Aorta (tissue), 5 donors: ENCODE data around the gene ACSF2. TPM values are rescaled to one million over a fixed set of nuclear protein-coding genes. Genes with fewer than 3 reads are reported as not detected.
A peak's percentile ranks its signal among the peaks of the same experiment; 100 is the strongest.
"Not testable (repeated sequence)": the region's sequence is repeated elsewhere in the genome, so short reads cannot be mapped to it uniquely, and the experiment has no call there.

ENCODE experiments used
- ATAC-seq: fragments of 200-7000 bp; cut with Tn5 transposase; one replicate; pipeline ENCODE4 v1.9.1; 2022; ENCODE audit warnings: moderate library complexity; ENCODE audit not compliant: low FRiP score
- DNase-seq, 2 donors: peaks; one replicate each; pipeline ENCODE4 v3.0.0-alpha.2; 2020
- H3K27ac ChIP-seq, 2 donors: one replicate each; pipeline ENCODE4 v1.5.1; 2013; ENCODE audit warnings: low read length in 2 of 2, mild to moderate bottlenecking in 2 of 2, moderate library complexity in 2 of 2, control low read depth in 1 of 2, inconsistent platforms in 1 of 2, low read depth in 1 of 2
- H3K27me3 ChIP-seq, 2 donors: one replicate each; pipeline ENCODE4 v1.6.1; 2013; ENCODE audit warnings: control low read depth in 1 of 2, low read length in 1 of 2, mild to moderate bottlenecking in 1 of 2, moderate library complexity in 1 of 2; ENCODE audit not compliant: insufficient read depth in 2 of 2, control insufficient read depth in 1 of 2
- H3K36me3 ChIP-seq, 2 donors: one replicate each; pipeline ENCODE4 v1.6.1; 2013; ENCODE audit warnings: control low read depth in 1 of 2, low read length in 1 of 2, mild to moderate bottlenecking in 1 of 2; ENCODE audit not compliant: insufficient read depth in 2 of 2, control insufficient read depth in 1 of 2
- H3K4me1 ChIP-seq, 2 donors: one replicate each; pipeline ENCODE4 v1.6.1; 2013; ENCODE audit warnings: low read length in 2 of 2, control low read depth in 1 of 2, mild to moderate bottlenecking in 1 of 2, moderate library complexity in 1 of 2; ENCODE audit not compliant: insufficient read depth in 2 of 2, control insufficient read depth in 1 of 2
- H3K4me3 ChIP-seq, 2 donors: one replicate each; pipeline ENCODE4 v1.5.1; 2013; ENCODE audit warnings: low read length in 2 of 2, control low read depth in 1 of 2, mild to moderate bottlenecking in 1 of 2
- H3K9me3 ChIP-seq: one replicate; pipeline ENCODE4 v1.6.1; 2013; ENCODE audit warnings: mild to moderate bottlenecking, low read length; ENCODE audit not compliant: control insufficient read depth
- WGBS, 2 donors: extraction: QIAGEN DNeasy Blood & Tissue Kit; methylation state at CpG; one replicate each; pipeline ENCODE4 v1.1.7; 2013; 5-methylcytosine and 5-hydroxymethylcytosine counted together
- intact Hi-C, 2 donors: fragments of 100-400 bp; cut with DNase I; formaldehyde crosslinking; loops; one replicate each; pipeline versions ENCODE4 v1.14.2 to v1.15.0; 2022
- polyA plus RNA-seq, 2 donors: library from polyadenylated mRNA; stranded (reverse); fragments of 200-250 nt; gene quantifications; one replicate each; pipeline ENCODE4 v1.2.3, GENCODE V29; 2013
- total RNA-seq, 2 donors: library from RNA; stranded (reverse); fragmentation: NEBNext Ultra II Directional; extraction: Animal tissue kit (Norgen Biotek cat#: 25700); gene quantifications; one replicate each; pipeline ENCODE4 v1.2.1, GENCODE V29; 2021
- donor health status: healthy with polysubstance abuse.
- donor health status: Bipolar disorder and iron deficiency.
- donor health status: DM: no; HTN: no; CAD: no.
- donor health status: DM: no; HTN: no; CAD: no.
- donor health status: DM: yes; HTN: yes; CAD: no.

Gene ACSF2
- total and polyA plus RNA-seq, 4 donors, result 17.8 to 35.8 (median 32.1) TPM

- H3K27ac ChIP-seq, H3K4me1 ChIP-seq, H3K9me3 ChIP-seq, H3K4me3 ChIP-seq, H3K27me3 ChIP-seq, H3K36me3 ChIP-seq, intact Hi-C loops, ATAC-seq: not testable (repeated sequence)
- 16 to 17% methylated on average over 18 to 31 of the region's 33 CpGs for WGBS, 2 donors
- DNase-seq, result peak in 1 of 2 donors; percentile 24
Measured at GRCh38 chr17:50475775-50476544, 49.9 kb downstream of the ACSF2 start.

GRCh38 chr17:50476545-50477315 is 50.7 kb downstream of the ACSF2 start:
- no peaks in the 10 kb centered on the region for H3K4me1 ChIP-seq
- peak in 1 of 2 donors; percentile 42 for DNase-seq
- no peak for ATAC-seq
- intact Hi-C loops, result no loop called here
- H3K9me3 ChIP-seq, result no peaks in the 10 kb centered on the region
- 74 to 77% methylated on average over 17 to 18 of the region's 18 CpGs for WGBS, 2 donors
- H3K27ac ChIP-seq, result no peak overlapping the region
- H3K36me3 ChIP-seq, result no peaks in the 10 kb centered on the region
- H3K4me3 ChIP-seq, result no peak overlapping the region
- no peaks in the 10 kb centered on the region for H3K27me3 ChIP-seq

GRCh38 chr17:50477976-50478375 is 52.0 kb downstream of the ACSF2 start:
- Histone ChIP-seq H3K27ac (peak overlapping the region in 1 of 2 donors; percentile 20), H3K36me3 (no peaks in the 10 kb centered on the region), H3K4me1 (no peaks in the 10 kb centered on the region), H3K4me3 (no peak overlapping the region), H3K27me3 (no peaks in the 10 kb centered on the region), H3K9me3 (no peaks in the 10 kb centered on the region)
- ATAC-seq, result no peak
- WGBS, 2 donors, result 66% methylated on average over 7 of the region's 7 CpGs
- intact Hi-C loops, result no loop called here
- no peak for DNase-seq

GRCh38 chr17:50478391-50479381 is 52.7 kb downstream of the ACSF2 start, which contains the start of gene RSAD1:
Gene RSAD1 (plus strand): TSS chr17:50478860. CDS start chr17:50478885, 25 bp downstream.
- no peaks in the 10 kb centered on the region for H3K36me3 ChIP-seq
- no peaks in the 10 kb centered on the region for H3K4me1 ChIP-seq
- peak; percentile 91 to 95 for DNase-seq
- H3K9me3 ChIP-seq, result no peaks in the 10 kb centered on the region
- H3K27ac ChIP-seq, result peak within 1 kb of the TSS; percentile 20 to 92
- peak; percentile 90 for ATAC-seq
- H3K4me3 ChIP-seq, result peak within 1 kb of the TSS; percentile 51 to 84
- WGBS, 2 donors, result 0 to 1% methylated on average over 72 to 75 of the region's 75 CpGs
- intact Hi-C loops, result no loop called here
- no peaks in the 10 kb centered on the region for H3K27me3 ChIP-seq

- Histone ChIP-seq H3K4me1 (no peaks in the 10 kb centered on the region), H3K4me3 (peak overlapping the region; percentile 51 to 84), H3K36me3 (no peaks in the 10 kb centered on the region), H3K27ac (no peak overlapping the region), H3K9me3 (no peaks in the 10 kb centered on the region), H3K27me3 (no peaks in the 10 kb centered on the region)
- ATAC-seq, result peak; percentile 47
- 16% methylated on average over 19 of the region's 19 CpGs for WGBS, 2 donors
- intact Hi-C loops, result loop anchor here (5.0 kb wide), 6 partner anchors 63 to 493 kb away; no protein-coding TSS in a partner anchor
- DNase-seq, result peak; percentile 85 to 88
Measured at GRCh38 chr17:50479522-50480141, 53.6 kb downstream of the ACSF2 start.

GRCh38 chr17:50480142-50480764 is 54.2 kb downstream of the ACSF2 start:
- intact Hi-C loops, result loop anchor here (5.0 kb wide), 6 partner anchors 62 to 492 kb away; no protein-coding TSS in a partner anchor

GRCh38 chr17:50480854-50481490 is 55.0 kb downstream of the ACSF2 start:
- no peak for ATAC-seq
- Histone ChIP-seq H3K4me1 (no peaks in the 10 kb centered on the region), H3K36me3 (peaks cover 0 to 5% of the 10 kb centered on the region in 2 donors), H3K9me3 (no peaks in the 10 kb centered on the region), H3K4me3 (no peak overlapping the region), H3K27ac (no peak overlapping the region), H3K27me3 (no peaks in the 10 kb centered on the region)
- DNase-seq, result no peak
- intact Hi-C loops, result loop anchor here (5.0 kb wide), 6 partner anchors 61 to 491 kb away; no protein-coding TSS in a partner anchor
- 84 to 87% methylated on average over 2 of the region's 2 CpGs for WGBS, 2 donors

More at GRCh38 chr17:50480142-50480764, 54.2 kb downstream of the ACSF2 start:
- no peaks in the 10 kb centered on the region for H3K9me3 ChIP-seq
- DNase-seq, result no peak
- H3K27me3 ChIP-seq, result no peaks in the 10 kb centered on the region
- WGBS, 2 donors, result 80 to 86% methylated on average over 7 of the region's 7 CpGs
- ATAC-seq, result no peak
- peaks cover 0 to 1% of the 10 kb centered on the region in 2 donors for H3K36me3 ChIP-seq
- no peaks in the 10 kb centered on the region for H3K4me1 ChIP-seq
- H3K27ac ChIP-seq, result no peak overlapping the region
- no peak overlapping the region for H3K4me3 ChIP-seq
